DND-41 (cell line): ENCODE results near the gene CTSW.

ENCODE experiments used
- ATAC-seq: fragments of 200-7000 bp; cut with Tn5 transposase; 3 replicates; pipeline ENCODE4 v1.9.1; 2021; ENCODE audit warnings: low read depth; ENCODE audit not compliant: insufficient read depth
- DNase-seq: peaks from one replicate; pipeline ENCODE4 v3.0.0-alpha.2; 2020
- H2AFZ ChIP-seq: 2 replicates; pipeline ENCODE4 v1.6.0; 2012; ENCODE audit warnings: low read depth, low read length
- H3K27ac ChIP-seq: 2 replicates; pipeline ENCODE4 v1.5.1; 2012; ENCODE audit warnings: low read length, inconsistent platforms
- H3K27me3 ChIP-seq: fragments of 200-600 bp; sonication (generic); 2 replicates; pipeline ENCODE4 v1.6.0; 2012; ENCODE audit warnings: low read length, mild to moderate bottlenecking, inconsistent platforms; ENCODE audit not compliant: insufficient read depth, poor library complexity
- H3K36me3 ChIP-seq: 2 replicates; pipeline ENCODE4 v1.5.1; 2012; ENCODE audit warnings: low read length, inconsistent platforms; ENCODE audit not compliant: insufficient read depth
- H3K4me1 ChIP-seq: 2 replicates; pipeline ENCODE4 v1.5.1; 2012; ENCODE audit warnings: mild to moderate bottlenecking, low read length; ENCODE audit not compliant: insufficient read depth
- H3K4me2 ChIP-seq: 2 replicates; pipeline ENCODE4 v1.6.0; 2012; ENCODE audit warnings: mild to moderate bottlenecking, moderate library complexity, low read length, inconsistent platforms; ENCODE audit not compliant: insufficient read depth
- H3K4me3 ChIP-seq, 2 experiments: fragments of 200-600 bp in 1 of 2; shearing (Covaris generic) in 1 of 2; 2 replicates each; pipeline ENCODE4 v1.5.1; 2012 to 2016; ENCODE audit warnings: inconsistent platforms in 2 of 2, low read length in 2 of 2, mild to moderate bottlenecking in 2 of 2, low read depth in 1 of 2, moderate library complexity in 1 of 2
- H3K79me2 ChIP-seq: 2 replicates; pipeline ENCODE4 v1.6.0; 2012; ENCODE audit warnings: low read length, inconsistent platforms; ENCODE audit not compliant: insufficient read depth
- H3K9ac ChIP-seq: 2 replicates; pipeline ENCODE4 v1.6.0; 2012; ENCODE audit warnings: low read depth, mild to moderate bottlenecking, inconsistent platforms, low read length, moderate library complexity
- H3K9me3 ChIP-seq: 2 replicates; pipeline ENCODE4 v1.5.1; 2012; ENCODE audit warnings: low read length, moderate library complexity, mild to moderate bottlenecking, inconsistent platforms; ENCODE audit not compliant: insufficient read depth, severe bottlenecking
- H4K20me1 ChIP-seq: 2 replicates; pipeline ENCODE4 v1.6.0; 2012; ENCODE audit warnings: low read length; ENCODE audit not compliant: insufficient read depth
- EZH2 ChIP-seq: IDR thresholded peaks from 3 replicates; pipeline ENCODE4 v1.6.1; 2012; ENCODE audit warnings: borderline replicate concordance, low read depth, mild to moderate bottlenecking, moderate library complexity, low read length, inconsistent platforms; ENCODE audit not compliant: severe bottlenecking
- TF ChIP-seq, protein P1 (sequence below): IDR thresholded peaks from 2 replicates; pipeline ENCODE4 v1.5.1; 2012; ENCODE audit warnings: borderline replicate concordance, low read length, moderate library complexity, mild to moderate bottlenecking; ENCODE audit not compliant: poor library complexity, severe bottlenecking; ENCODE audit errors: extremely low read depth

Gene CTSW

DNA sequence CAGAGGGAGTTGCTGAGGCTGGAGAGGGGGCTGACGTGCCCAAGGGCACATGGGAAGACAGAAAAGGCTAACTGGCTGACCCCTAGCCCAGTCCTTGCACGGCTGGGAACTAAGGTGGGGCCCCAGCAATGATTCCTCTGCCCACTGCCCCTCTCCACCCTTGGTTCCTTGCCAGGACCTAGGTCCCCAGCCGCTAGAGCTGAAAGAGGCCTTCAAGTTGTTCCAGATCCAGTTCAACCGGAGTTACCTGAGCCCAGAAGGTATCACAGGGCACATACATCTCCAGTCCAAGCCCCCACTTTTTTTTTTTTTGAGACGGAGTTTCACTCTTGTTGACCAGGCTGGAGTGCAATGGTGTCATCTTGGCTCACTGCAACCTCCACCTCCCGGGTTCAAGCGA lies 390 bp downstream of the CTSW start:
- no peak for ATAC-seq
- Histone ChIP-seq H3K36me3 (peaks cover 31% of the 10 kb centered on the region), H4K20me1 (peaks cover 11% of the 10 kb centered on the region), H3K79me2 (0 out of 2 replicates have a peak, but pooled peaks cover 3% of the 10 kb centered on the region), H2AFZ (no peak overlapping the region), H3K4me1 (peaks cover 13% of the 10 kb centered on the region), H3K9ac (no peak overlapping the region), H3K4me2 (no peak overlapping the region), H3K9me3 (no peaks in the 10 kb centered on the region), H3K27ac (no peak overlapping the region), H3K27me3 (no peaks in the 10 kb centered on the region), H3K4me3 (no peak overlapping the region)
- no peak for TF ChIP-seq EZH2
- TF ChIP-seq, protein P1, sequence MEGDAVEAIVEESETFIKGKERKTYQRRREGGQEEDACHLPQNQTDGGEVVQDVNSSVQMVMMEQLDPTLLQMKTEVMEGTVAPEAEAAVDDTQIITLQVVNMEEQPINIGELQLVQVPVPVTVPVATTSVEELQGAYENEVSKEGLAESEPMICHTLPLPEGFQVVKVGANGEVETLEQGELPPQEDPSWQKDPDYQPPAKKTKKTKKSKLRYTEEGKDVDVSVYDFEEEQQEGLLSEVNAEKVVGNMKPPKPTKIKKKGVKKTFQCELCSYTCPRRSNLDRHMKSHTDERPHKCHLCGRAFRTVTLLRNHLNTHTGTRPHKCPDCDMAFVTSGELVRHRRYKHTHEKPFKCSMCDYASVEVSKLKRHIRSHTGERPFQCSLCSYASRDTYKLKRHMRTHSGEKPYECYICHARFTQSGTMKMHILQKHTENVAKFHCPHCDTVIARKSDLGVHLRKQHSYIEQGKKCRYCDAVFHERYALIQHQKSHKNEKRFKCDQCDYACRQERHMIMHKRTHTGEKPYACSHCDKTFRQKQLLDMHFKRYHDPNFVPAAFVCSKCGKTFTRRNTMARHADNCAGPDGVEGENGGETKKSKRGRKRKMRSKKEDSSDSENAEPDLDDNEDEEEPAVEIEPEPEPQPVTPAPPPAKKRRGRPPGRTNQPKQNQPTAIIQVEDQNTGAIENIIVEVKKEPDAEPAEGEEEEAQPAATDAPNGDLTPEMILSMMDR, result no peak
- DNase-seq, result no peak

DNA sequence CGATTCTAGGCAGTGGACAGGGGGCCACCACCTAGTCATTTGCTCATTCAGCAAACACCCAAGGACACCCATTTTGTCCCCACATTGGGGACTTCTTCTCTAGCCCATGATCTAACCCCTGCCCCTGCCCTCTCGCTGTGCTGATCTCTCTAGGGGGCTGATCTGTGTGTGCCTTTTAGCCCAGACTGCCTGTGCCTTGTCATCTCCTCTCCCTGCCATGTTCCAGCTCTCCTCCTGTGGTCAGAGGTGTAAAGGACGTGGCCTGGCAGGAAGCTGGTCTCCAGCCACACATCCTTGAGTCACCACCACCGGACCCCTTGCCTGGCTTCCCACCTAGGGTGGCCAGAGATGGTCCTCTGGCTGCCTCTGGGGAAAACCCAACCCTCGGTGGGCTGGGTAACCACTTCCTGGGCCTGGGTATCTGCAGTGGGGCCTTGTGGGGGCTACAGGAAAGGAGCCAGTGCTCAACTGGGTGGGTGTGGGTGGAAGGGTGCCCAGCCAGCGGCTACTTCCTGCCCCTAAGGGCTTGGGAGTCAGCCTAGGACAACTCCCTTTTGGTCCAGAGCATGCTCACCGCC lies 1.3 kb downstream of the CTSW start:
- TF ChIP-seq, protein P1, result no peak
- no peak for TF ChIP-seq EZH2
- Histone ChIP-seq H3K27ac (no peak overlapping the region), H3K4me1 (peaks cover 20% of the 10 kb centered on the region), H3K27me3 (no peaks in the 10 kb centered on the region), H3K79me2 (0 out of 2 replicates have a peak, but pooled peaks cover 3% of the 10 kb centered on the region), H2AFZ (no peak overlapping the region), H3K9ac (no peak overlapping the region), H3K4me2 (no peak overlapping the region), H3K9me3 (no peaks in the 10 kb centered on the region), H4K20me1 (peaks cover 15% of the 10 kb centered on the region), H3K36me3 (peaks cover 39% of the 10 kb centered on the region), H3K4me3 (no peak overlapping the region)
- no peak for DNase-seq
- no peak for ATAC-seq

DNA sequence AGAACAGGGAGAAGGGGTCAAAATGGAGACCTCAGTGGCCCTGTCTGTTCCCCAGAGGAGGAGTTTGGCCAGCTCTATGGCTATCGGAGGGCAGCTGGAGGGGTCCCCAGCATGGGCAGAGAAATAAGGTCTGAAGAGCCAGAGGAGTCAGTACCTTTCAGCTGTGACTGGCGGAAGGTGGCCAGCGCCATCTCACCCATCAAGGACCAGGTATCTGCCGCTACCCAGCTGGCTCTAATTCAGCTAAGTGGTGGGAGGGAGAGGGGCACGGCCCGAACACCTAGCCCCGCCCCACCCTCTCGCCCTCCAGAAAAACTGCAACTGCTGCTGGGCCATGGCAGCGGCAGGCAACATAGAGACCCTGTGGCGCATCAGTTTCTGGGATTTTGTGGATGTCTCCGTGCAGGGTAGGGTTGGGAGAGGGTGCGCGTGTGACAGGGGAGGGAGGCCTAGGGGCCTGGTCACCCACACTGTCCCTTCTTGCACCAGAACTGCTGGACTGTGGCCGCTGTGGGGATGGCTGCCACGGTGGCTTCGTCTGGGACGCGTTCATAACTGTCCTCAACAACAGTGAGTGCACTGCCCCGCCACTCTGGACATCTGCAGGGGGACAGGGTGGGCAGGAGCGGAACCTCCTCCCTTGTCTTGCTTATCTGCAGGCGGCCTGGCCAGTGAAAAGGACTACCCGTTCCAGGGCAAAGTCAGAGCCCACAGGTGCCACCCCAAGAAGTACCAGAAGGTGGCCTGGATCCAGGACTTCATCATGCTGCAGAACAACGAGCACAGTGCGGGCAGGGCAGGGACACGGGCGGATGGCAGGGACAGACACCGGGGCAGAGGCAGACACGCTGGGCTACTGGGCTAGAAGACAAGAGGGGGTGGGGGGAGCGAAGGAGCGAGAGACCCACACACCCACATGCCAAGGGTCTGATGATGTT lies 2.8 kb downstream of the CTSW start:
- peaks cover 12% of the 10 kb centered on the region for H3K79me2 ChIP-seq
- no peak overlapping the region for H3K4me3 ChIP-seq
- no peak overlapping the region for H3K27ac ChIP-seq
- H3K9ac ChIP-seq, result no peak overlapping the region
- no peaks in the 10 kb centered on the region for H3K27me3 ChIP-seq
- no peak overlapping the region for H3K4me2 ChIP-seq
- peaks cover 15% of the 10 kb centered on the region for H4K20me1 ChIP-seq
- H3K36me3 ChIP-seq, result peaks cover 53% of the 10 kb centered on the region
- TF ChIP-seq, protein P1, result no peak
- no peak for TF ChIP-seq EZH2
- H2AFZ ChIP-seq, result no peak overlapping the region
- ATAC-seq (no peak), DNase-seq (no peak)
- H3K4me1 ChIP-seq, result peaks cover 33% of the 10 kb centered on the region
- H3K9me3 ChIP-seq, result no peaks in the 10 kb centered on the region
